ES-I3 (cell line): ENCODE measurements around the gene TPRG1.

Experiments
- H3K36me3 ChIP-seq: 2 replicates; pipeline ENCODE4 v1.6.1; 2013; ENCODE audit warnings: mild to moderate bottlenecking, low read length, control low read depth, moderate library complexity; ENCODE audit not compliant: insufficient read depth
- H3K4me1 ChIP-seq: 2 replicates; pipeline ENCODE4 v1.6.1; 2013; ENCODE audit warnings: mild to moderate bottlenecking, control low read depth, low read length; ENCODE audit not compliant: insufficient read depth
- H3K9ac ChIP-seq: 2 replicates; pipeline ENCODE4 v1.6.1; 2013; ENCODE audit warnings: low read depth, mild to moderate bottlenecking, low read length, moderate library complexity
- H3K9me3 ChIP-seq: 2 replicates; pipeline ENCODE4 v1.6.1; 2013; ENCODE audit warnings: mild to moderate bottlenecking, low read length, moderate library complexity; ENCODE audit not compliant: control insufficient read depth, insufficient read depth

The TPRG1 gene

DNA sequence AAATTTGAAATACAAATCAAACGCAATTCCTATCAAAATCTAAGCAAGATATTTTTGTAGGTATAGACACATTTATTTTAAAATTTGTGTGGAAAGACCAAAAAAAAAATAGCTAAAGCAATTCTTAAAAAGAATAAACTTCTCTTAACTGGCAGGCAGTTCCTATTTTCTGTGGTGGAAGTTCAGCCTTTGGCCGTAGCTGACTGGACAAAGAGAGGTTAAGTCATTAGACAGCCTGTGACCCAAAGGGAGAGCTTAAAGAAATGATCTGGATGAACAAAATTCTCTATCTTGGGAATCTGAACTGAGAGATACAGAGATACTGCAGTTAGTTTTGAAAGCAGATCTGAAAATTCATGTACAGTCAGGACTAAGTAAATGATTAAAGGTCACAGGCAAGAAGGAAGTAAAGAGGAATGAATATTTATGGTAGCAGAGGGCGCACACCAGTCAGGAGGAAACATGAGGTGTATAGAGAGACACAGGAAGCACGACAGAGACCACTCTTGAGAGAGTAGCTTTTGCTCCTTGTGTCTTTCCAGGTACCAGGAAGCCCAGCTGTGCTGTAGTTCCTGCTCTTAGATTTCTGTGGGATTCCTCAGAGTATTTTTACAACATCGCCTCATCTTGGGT lies 57.5 kb downstream of the TPRG1 start:
- H3K36me3 ChIP-seq = no peaks in the 10 kb centered on the region
- H3K9ac ChIP-seq = no peak overlapping the region
- no peaks in the 10 kb centered on the region for H3K4me1 ChIP-seq
- no peaks in the 10 kb centered on the region for H3K9me3 ChIP-seq

DNA sequence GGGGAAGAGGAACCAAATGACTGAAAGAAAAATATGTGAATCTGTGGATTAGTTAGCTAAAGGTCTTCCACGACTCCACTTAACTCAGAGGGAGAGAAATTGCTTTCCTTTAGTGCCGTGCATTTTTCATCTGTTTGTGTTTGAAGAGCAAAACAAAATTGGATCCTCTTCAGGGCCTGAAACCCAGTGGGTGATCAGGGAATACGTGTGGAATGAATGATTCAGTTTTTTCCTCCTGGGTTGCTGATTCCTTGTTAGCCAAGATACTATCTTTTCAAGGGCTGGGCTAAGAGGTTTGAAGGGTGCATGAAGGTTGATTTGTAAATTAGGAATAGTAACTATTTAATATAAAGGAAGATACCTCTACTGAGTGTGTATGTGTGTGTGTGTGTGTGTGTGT lies 61.0 kb downstream of the TPRG1 start:
- H3K4me1 ChIP-seq = no peaks in the 10 kb centered on the region
- H3K36me3 ChIP-seq = no peaks in the 10 kb centered on the region
- H3K9ac ChIP-seq = no peak overlapping the region
- no peaks in the 10 kb centered on the region for H3K9me3 ChIP-seq

DNA sequence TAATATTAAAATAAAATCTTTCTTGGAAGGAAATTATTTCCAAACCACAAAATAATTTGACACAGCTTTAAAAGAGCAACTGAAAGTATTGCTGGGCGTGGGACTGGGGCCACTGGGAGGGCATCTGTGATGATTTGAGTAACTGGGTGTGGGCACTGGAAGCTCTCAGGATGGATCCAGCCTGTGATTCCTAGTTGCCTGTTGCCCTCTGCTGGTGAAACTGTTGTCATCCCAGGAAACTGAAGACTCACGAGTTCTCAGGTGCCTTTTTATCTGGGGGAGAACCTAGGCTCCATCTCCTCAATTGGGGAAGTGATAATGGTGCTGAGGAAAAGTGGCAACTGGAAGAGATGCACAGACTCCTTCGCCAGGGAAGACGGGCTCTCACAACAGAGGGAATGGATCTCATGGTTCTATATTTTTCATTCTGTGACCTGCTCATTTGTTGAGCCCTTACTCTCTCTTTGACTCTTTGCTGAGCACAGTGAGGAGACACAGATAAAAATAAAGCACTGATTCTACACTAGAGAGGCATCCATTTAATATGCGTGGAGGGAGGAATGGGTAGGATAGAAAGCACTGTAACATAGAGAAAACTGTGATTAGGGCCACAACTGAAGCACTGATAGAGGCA lies 61.6 kb downstream of the TPRG1 start:
- Histone ChIP-seq H3K9ac (no peak overlapping the region), H3K4me1 (no peaks in the 10 kb centered on the region), H3K36me3 (no peaks in the 10 kb centered on the region), H3K9me3 (no peaks in the 10 kb centered on the region)

DNA sequence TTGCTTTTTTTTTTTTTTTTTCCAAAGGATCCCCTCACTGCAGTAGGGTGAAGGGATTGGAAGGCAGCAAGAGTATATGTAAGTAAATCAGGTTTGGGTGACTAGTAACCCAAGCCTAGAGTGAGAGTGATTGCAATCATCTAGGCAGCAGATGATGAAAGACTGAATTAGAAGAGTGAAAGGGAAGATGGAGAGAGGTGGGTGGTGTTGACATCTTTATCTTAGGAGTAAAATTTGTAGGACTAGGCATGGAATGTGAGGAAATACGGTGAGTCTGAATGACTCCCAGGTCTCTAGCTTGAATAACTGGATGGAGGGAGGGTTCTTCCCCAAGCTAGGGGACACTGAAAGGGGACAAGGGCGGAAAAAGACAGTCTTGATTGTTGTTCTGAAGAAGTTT lies 63.4 kb downstream of the TPRG1 start:
- Histone ChIP-seq H3K9ac (no peak overlapping the region), H3K4me1 (no peaks in the 10 kb centered on the region), H3K9me3 (no peaks in the 10 kb centered on the region), H3K36me3 (no peaks in the 10 kb centered on the region)

DNA sequence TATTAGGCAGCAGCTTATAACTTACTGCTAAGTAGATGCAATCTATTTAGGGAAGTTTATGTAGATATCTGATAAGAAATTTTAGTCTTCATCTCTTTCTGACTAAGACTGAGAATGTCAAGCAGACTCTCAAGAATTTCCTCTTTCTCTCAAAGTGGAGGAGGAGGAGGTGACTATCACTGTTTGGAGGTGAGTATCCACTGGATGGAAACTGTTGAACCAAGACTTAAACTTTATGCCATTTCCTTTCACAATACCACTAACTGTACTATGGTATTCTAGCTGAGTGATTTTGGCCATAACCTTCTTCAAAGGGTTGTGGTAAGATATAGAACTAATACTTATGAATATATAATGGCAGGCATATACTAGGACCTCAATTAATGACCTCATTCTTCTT lies 64.6 kb downstream of the TPRG1 start:
- Histone ChIP-seq H3K9ac (no peak overlapping the region), H3K4me1 (no peaks in the 10 kb centered on the region), H3K9me3 (no peaks in the 10 kb centered on the region), H3K36me3 (no peaks in the 10 kb centered on the region)

DNA sequence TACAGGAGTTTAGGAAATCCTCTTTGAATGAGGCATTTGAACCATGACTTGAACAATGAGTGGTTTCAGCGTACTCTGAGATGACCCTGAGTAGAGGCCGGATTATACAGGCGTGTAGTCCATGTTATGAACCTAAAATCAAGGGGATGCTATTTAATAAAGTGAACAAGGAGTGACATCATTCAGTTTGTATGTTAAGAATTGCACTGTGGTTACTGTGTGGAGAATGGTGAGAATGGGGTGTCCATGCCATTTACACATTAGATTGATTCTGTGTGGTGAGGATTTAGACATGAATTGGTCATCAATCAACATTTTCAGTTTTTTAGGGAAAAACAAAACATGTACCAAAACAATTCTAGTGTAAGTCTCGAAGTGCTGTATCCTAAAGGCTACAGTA lies 65.8 kb downstream of the TPRG1 start:
- H3K36me3 ChIP-seq = no peaks in the 10 kb centered on the region
- no peak overlapping the region for H3K9ac ChIP-seq
- no peaks in the 10 kb centered on the region for H3K4me1 ChIP-seq
- H3K9me3 ChIP-seq = no peaks in the 10 kb centered on the region

DNA sequence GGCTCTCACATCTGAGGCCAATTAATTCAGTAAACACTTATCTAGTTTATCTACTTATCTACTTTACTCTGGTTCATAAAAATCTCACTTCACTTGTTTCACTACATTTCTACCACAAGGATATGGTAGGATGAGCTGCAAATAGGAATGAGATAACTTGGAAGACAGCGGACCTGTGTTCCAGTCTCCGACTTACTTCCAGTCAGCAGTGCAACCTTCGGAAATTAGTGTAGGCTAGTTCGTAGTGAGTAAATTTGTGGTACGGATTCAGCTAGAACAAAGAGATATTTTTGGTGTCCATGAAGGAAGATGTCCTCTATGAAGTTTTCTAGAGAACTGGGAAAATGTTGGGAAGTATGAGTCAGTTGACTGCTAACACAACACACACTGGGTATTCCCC lies 66.3 kb downstream of the TPRG1 start:
- H3K9ac ChIP-seq = no peak overlapping the region
- no peaks in the 10 kb centered on the region for H3K4me1 ChIP-seq
- H3K36me3 ChIP-seq = no peaks in the 10 kb centered on the region
- no peaks in the 10 kb centered on the region for H3K9me3 ChIP-seq

DNA sequence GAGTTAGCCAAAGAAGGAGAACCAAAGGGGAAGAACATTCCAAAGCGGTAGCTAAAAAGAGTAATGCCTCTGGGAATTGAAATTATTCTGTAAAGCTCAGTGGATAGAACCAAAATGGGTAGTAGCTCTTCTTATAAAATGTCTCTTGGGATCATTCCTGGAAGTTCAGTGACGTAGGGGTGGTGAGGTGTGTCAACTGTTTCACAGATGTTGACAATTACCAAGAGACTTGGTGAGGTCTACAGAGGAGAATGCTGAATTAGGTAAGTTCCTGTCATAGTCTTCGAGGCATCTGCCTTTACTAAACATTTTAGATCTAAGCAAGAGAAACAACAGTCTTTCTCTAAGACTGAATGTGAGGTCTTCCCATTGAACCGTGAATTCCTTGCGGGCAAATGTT lies 67.8 kb downstream of the TPRG1 start:
- Histone ChIP-seq H3K36me3 (no peaks in the 10 kb centered on the region), H3K9ac (no peak overlapping the region), H3K9me3 (no peaks in the 10 kb centered on the region), H3K4me1 (no peaks in the 10 kb centered on the region)

DNA sequence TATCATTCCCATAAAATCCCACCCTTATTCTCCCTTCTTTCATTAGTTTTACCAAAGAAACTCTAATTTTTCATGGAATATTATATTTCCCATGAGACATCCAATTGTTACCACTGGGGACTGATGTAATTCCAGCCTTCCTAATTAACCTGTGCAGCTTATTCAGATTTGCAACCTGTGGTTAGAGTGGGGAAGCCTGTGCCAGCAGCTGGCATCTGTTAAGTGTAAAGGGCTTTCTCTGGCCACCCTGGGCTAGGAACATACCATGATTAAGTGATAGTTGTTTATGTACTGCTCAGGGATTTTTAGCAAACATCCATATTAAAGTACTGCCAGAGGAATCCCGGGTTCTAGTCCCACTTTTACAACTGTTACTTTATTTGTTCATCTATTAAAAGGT lies 78.2 kb downstream of the TPRG1 start:
- no peak overlapping the region for H3K9ac ChIP-seq
- no peaks in the 10 kb centered on the region for H3K36me3 ChIP-seq
- H3K4me1 ChIP-seq = no peaks in the 10 kb centered on the region
- H3K9me3 ChIP-seq = no peaks in the 10 kb centered on the region

DNA sequence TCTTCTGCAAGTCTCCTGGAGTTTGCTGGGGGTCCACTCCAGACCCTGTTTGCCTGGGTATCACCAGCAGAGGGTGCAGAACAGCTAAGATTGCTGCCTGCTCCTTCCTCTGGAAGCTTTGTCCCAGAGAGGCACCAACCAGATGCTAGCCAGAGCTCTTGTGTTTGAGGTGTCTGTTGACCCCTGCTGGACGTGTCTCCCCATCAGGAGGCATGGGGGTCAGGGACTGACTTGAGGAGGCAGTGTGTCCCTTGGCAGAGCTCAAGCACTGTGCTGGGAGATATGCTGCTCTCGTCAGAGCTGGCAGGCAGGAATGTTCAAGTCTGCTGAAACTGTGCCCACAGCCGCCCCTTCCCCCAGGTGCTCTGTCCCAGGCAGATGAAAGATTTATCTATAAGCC lies 86.5 kb downstream of the TPRG1 start:
- no peaks in the 10 kb centered on the region for H3K36me3 ChIP-seq
- no peak overlapping the region for H3K9ac ChIP-seq
- H3K9me3 ChIP-seq = no peaks in the 10 kb centered on the region
- H3K4me1 ChIP-seq = no peaks in the 10 kb centered on the region

DNA sequence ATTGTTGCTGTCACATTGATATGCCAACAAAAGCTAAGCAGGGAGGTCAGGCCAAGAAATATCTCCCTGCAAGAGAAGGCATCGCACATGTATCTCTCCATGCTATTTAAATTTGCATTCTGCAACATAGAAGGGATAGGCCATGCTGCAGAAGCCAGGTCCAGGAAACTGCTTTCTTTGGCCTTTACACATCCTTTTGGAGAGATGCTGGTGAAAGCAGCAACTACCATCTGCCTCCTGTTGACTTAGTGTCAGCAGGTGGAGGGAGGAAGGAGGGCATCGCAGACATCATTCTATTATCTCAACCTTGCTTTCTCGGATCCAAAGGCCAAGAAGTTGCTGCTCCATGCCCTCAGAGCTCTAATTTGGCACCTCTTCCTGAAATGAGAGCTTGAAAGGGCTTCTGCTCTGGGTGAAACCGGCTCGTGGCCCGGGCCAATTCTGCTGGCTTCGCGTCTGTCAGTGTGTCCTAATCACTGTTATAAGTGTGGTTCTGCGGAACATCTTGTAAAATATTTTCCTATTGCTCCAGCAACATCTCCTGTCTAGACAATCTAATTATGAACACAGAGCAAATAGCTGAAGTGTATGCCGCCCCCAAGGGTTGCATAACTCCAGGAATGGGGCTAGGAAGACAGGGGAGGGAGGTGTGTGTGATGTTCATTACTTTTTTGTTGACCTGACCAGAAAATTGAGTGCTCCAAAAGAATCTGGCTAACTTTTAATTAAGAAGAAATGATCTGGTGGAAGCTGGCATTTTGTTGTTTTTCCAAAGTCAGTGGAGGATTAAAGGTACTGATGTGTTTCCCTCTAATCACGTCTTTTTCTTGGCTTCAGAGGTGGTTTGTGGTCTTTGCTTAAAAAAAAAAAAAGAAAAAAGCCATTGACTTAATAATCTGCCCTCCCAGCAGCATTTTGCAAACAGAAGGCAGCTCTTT lies 89.1 kb downstream of the TPRG1 start:
- Histone ChIP-seq H3K4me1 (no peaks in the 10 kb centered on the region), H3K9ac (no peak overlapping the region), H3K9me3 (no peaks in the 10 kb centered on the region), H3K36me3 (no peaks in the 10 kb centered on the region)

DNA sequence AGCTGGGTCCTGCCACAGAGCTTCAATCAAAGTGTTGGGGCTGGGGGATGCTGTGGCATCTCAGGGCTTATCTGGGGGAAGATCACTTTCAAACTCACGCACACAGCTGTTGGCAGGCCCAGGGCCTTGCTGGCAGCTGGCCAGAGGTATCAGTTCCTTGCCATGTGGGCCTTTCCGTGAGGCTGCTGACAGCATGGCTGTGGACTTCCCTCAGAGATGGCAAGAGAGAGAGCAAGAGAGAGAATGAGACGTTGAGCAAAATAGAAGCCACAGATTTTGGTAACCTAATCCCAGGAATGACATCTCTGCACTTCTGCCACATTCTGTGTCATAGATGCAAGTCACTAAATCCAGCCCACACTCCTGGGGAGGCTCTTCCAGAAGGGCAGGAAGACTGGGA lies 91.0 kb downstream of the TPRG1 start:
- Histone ChIP-seq H3K9ac (no peak overlapping the region), H3K36me3 (no peaks in the 10 kb centered on the region), H3K9me3 (no peaks in the 10 kb centered on the region), H3K4me1 (no peaks in the 10 kb centered on the region)

DNA sequence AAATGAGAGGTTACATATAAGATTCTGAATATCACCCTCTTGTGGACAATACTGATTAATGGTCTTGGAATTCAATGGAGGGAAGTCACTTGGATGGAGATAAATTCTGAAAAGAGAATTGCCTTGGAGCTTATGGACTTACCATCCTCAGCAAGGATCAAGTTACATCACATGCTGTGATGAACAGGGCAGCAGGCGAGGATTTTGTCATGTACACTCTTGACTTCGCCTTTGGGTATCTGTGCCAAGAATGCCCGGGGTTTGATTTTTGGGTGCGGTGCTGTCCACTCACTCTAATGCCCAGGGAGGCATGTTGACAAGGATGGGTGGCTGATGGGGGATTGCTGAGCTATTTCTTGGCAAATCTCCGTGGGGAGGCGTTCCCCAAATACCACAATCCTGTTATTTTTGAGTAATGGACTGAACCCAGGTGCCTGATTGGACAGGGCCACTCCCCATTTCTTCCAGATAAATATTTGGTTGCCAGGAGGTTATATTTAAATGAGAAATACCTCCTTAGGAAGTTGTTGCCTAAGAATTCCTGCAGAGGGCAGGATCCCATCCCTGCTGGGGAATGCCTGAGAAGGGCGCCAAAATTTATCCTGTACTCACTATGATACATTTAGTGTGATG lies 96.3 kb downstream of the TPRG1 start:
- no peak overlapping the region for H3K9ac ChIP-seq
- no peaks in the 10 kb centered on the region for H3K9me3 ChIP-seq

DNA sequence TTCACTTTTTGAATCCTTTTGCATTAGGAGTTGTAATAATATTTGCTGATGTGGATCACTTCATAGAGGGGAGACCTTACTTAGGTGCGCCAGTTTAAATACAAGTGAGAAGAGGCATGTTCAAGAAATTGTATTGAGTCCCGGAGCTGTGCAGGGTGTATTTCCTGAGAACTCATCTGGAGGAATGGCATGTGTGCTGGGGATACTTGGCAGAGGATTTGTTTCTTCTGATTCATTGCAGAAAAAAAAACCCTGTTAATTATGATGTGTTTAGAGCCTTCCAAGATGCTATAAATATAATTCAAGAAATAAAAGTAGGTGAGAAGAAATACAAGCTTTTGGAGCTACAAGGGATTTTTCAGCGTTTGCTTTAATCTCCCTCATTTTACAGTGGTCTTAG lies 97.6 kb downstream of the TPRG1 start:
- Histone ChIP-seq H3K9me3 (no peaks in the 10 kb centered on the region), H3K9ac (no peak overlapping the region), H3K4me1 (no peaks in the 10 kb centered on the region), H3K36me3 (no peaks in the 10 kb centered on the region)

More for the DNA sequence above, 96.3 kb downstream of the TPRG1 start:
- Histone ChIP-seq H3K36me3 (no peaks in the 10 kb centered on the region), H3K4me1 (no peaks in the 10 kb centered on the region)
